ENCODE data around the gene CRELD2.

DNA sequence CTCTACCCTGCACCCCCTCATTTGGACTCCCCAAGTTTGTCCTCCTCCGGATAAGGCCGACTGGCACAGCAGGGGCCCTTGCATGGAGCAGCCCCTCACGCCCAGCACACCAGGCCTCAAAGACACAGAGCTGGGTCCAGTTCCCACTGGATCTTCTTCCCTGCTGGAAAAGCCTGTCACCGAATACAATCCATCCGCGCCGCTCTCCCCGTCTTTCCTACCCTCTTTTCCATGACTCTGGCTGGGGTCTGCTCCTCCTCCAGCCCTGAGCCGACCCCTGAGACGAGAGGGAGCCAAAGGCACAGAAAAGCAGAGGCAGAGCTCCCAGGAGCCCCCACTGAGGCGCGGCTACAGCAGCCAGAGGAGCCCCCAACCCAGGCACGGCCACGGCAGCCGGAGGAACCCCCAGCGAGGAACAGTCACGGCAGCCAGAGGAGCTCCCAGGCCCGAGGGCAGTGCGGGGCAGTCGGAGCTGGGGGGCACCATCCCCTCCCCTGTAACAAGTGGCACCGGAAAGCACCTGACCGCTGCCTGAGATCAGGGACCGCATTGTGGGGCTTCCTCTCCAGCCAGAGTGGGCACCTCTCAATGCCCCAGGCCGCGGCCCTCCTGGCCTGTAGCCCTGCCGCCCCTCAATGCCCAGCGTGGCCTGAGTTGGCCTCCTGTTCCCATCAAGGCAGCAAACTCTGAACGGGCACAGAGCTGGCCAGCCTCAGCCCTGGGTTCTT, 12.2 kb upstream of the CRELD2 start:
- TF ChIP-seq, protein P1, sequence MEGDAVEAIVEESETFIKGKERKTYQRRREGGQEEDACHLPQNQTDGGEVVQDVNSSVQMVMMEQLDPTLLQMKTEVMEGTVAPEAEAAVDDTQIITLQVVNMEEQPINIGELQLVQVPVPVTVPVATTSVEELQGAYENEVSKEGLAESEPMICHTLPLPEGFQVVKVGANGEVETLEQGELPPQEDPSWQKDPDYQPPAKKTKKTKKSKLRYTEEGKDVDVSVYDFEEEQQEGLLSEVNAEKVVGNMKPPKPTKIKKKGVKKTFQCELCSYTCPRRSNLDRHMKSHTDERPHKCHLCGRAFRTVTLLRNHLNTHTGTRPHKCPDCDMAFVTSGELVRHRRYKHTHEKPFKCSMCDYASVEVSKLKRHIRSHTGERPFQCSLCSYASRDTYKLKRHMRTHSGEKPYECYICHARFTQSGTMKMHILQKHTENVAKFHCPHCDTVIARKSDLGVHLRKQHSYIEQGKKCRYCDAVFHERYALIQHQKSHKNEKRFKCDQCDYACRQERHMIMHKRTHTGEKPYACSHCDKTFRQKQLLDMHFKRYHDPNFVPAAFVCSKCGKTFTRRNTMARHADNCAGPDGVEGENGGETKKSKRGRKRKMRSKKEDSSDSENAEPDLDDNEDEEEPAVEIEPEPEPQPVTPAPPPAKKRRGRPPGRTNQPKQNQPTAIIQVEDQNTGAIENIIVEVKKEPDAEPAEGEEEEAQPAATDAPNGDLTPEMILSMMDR (IDR thresholded peaks at IDR 0.05): no peak
- TF ChIP-seq POLR2A (IDR thresholded peaks at IDR 0.05): no peak

All from thyroid gland (tissue), 4 donors.